Right lobe of liver (tissue), 4 donors: ENCODE results near the gene CD74.

Experiments
- CTCF ChIP-seq, 4 donors: fragments of 200-600 bp in 3 of 4; fragments of 450-650 bp in 1 of 4; IDR thresholded peaks; one replicate each; pipeline versions ENCODE4 v1.5.1 to v1.8.0; 2016 to 2022; ENCODE audit warnings: antibody characterized with exemption in 4 of 4, mild to moderate bottlenecking in 2 of 4
- POLR2A ChIP-seq: fragments of 450-650 bp; IDR thresholded peaks from one replicate; pipeline ENCODE4 v1.6.1; 2017; ENCODE audit warnings: antibody characterized with exemption, mild to moderate bottlenecking
- donor health status: DM: no; HTN: no; CAD: no.
- donor health status: DM: no; HTN: no; CAD: no.
- donor health status: DM: no; HTN: yes; CAD: no.

- no peak for TF ChIP-seq CTCF (IDR thresholded peaks at IDR 0.05)
- TF ChIP-seq POLR2A = no peak
Observed at GRCh38 chr5:150428978-150429377, 16.3 kb upstream of the CD74 start.
